Fibroblast of villous mesenchyme (primary cell): ENCODE data around the gene SNX10. TPM values are rescaled to one million over a fixed set of nuclear protein-coding genes. Genes with fewer than 3 reads are reported as not detected.

Source experiments
- DNase-seq: peaks from one replicate; pipeline ENCODE4 v3.0.0-alpha.2; 2010; ENCODE audit warnings: low read depth
- H3K4me3 ChIP-seq: 2 replicates; pipeline ENCODE4 v1.5.1; 2011; ENCODE audit warnings: low read depth, mild to moderate bottlenecking, low read length
- CTCF ChIP-seq: IDR thresholded peaks from 2 replicates; pipeline ENCODE4 v1.5.1; 2012; ENCODE audit warnings: low read depth, mild to moderate bottlenecking, low read length; ENCODE audit not compliant: insufficient read depth
- total RNA-seq: library from RNA; depleted of rRNA; stranded (reverse); fragments of >200 nt; gene quantifications from 2 replicates; pipeline ENCODE4 v1.2.3, GENCODE V29; 2012

The SNX10 gene
- total RNA-seq, 1 donor = 0.86 TPM

- TF ChIP-seq CTCF = no peak
- DNase-seq = no peak
- H3K4me3 ChIP-seq = no peak overlapping the region
Observed at GRCh38 chr7:26356229-26356628, 64.6 kb downstream of the SNX10 start.

- H3K4me3 ChIP-seq = no peak overlapping the region
- TF ChIP-seq CTCF = no peak
- no peak for DNase-seq
Observed at GRCh38 chr7:26356929-26357798, 65.5 kb downstream of the SNX10 start.

GRCh38 chr7:26357799-26358151 is 66.1 kb downstream of the SNX10 start:
- no peak for DNase-seq
- no peak for TF ChIP-seq CTCF
- H3K4me3 ChIP-seq = no peak overlapping the region

GRCh38 chr7:26360650-26361049 is 69.0 kb downstream of the SNX10 start:
- DNase-seq = no peak
- no peak for TF ChIP-seq CTCF
- H3K4me3 ChIP-seq = no peak overlapping the region

- no peak for TF ChIP-seq CTCF
- H3K4me3 ChIP-seq = no peak overlapping the region
- no peak for DNase-seq
Observed at GRCh38 chr7:26361637-26362036, 70.0 kb downstream of the SNX10 start.

GRCh38 chr7:26363465-26363864 is 71.8 kb downstream of the SNX10 start:
- TF ChIP-seq CTCF = no peak
- DNase-seq = no peak
- no peak overlapping the region for H3K4me3 ChIP-seq
